ACC112 (cell line): ENCODE data around the gene AKAP6.
A peak's percentile ranks its signal among the peaks of the same experiment; 100 is the strongest.
"Not testable (repeated sequence)": the region's sequence is repeated elsewhere in the genome, so short reads cannot be mapped to it uniquely, and the experiment has no call there.

Experiments
- H2AFZ ChIP-seq: fragments of 200-600 bp; sonication (generic); one replicate; pipeline ENCODE4 v1.6.0; 2017; ENCODE audit warnings: antibody characterized with exemption, low read length; ENCODE audit not compliant: unreplicated experiment
- H3K27ac ChIP-seq: fragments of 200-600 bp; sonication (generic); 2 replicates; pipeline ENCODE4 v1.5.1; 2014; ENCODE audit warnings: low read depth, mild to moderate bottlenecking, antibody characterized with exemption, low read length, moderate library complexity
- H3K27me3 ChIP-seq: fragments of 200-600 bp; sonication (generic); 2 replicates; pipeline ENCODE4 v1.6.1; 2014; ENCODE audit warnings: mild to moderate bottlenecking, antibody characterized with exemption, low read length, moderate library complexity, mixed read lengths; ENCODE audit not compliant: insufficient read depth
- H3K36me3 ChIP-seq: fragments of 200-600 bp; sonication (generic); 2 replicates; pipeline ENCODE4 v1.6.1; 2016; ENCODE audit warnings: mild to moderate bottlenecking, antibody characterized with exemption, low read length, moderate library complexity, mixed read lengths; ENCODE audit not compliant: insufficient read depth
- H3K4me1 ChIP-seq: fragments of 200-600 bp; sonication (generic); one replicate; pipeline ENCODE4 v1.6.1; 2016; ENCODE audit warnings: low read length, mixed read lengths; ENCODE audit not compliant: insufficient read depth, unreplicated experiment, control insufficient read depth
- H3K4me3 ChIP-seq: fragments of 200-600 bp; sonication (generic); 2 replicates; pipeline ENCODE4 v1.5.1; 2014; ENCODE audit warnings: mild to moderate bottlenecking, low read depth, low read length
- H3K79me2 ChIP-seq: fragments of 200-600 bp; sonication (generic); one replicate; pipeline ENCODE4 v1.6.0; 2016; ENCODE audit warnings: low read length; ENCODE audit not compliant: control insufficient read depth, unreplicated experiment, insufficient read depth

The AKAP6 gene

GRCh38 chr14:32438517-32438916, 109.4 kb downstream of the AKAP6 start:
- H3K79me2 ChIP-seq, result no peaks in the 10 kb centered on the region
- no peaks in the 10 kb centered on the region for H3K36me3 ChIP-seq
- H3K4me3 ChIP-seq, result 0 out of 2 replicates have a peak overlapping the region, but pooled peaks have one; percentile 5
- no peaks in the 10 kb centered on the region for H3K4me1 ChIP-seq
- no peaks in the 10 kb centered on the region for H3K27me3 ChIP-seq
- H3K27ac ChIP-seq, result no peak overlapping the region
- peak overlapping the region; percentile 88 for H2AFZ ChIP-seq

GRCh38 chr14:32443890-32444661, 115.0 kb downstream of the AKAP6 start:
- Histone ChIP-seq H3K27ac (no peak overlapping the region), H3K36me3 (no peaks in the 10 kb centered on the region), H3K79me2 (no peaks in the 10 kb centered on the region), H2AFZ (no peak overlapping the region), H3K4me3 (no peak overlapping the region), H3K4me1 (no peaks in the 10 kb centered on the region), H3K27me3 (no peaks in the 10 kb centered on the region)

GRCh38 chr14:32447371-32447770, 118.3 kb downstream of the AKAP6 start:
- no peaks in the 10 kb centered on the region for H3K27me3 ChIP-seq
- no peak overlapping the region for H3K27ac ChIP-seq
- no peak overlapping the region for H2AFZ ChIP-seq
- H3K4me3 ChIP-seq, result no peak overlapping the region
- no peaks in the 10 kb centered on the region for H3K79me2 ChIP-seq
- no peaks in the 10 kb centered on the region for H3K4me1 ChIP-seq
- no peaks in the 10 kb centered on the region for H3K36me3 ChIP-seq

GRCh38 chr14:32449648-32450047, 120.5 kb downstream of the AKAP6 start:
- Histone ChIP-seq H3K27me3 (no peaks in the 10 kb centered on the region), H3K27ac (no peak overlapping the region), H3K79me2 (no peaks in the 10 kb centered on the region), H2AFZ (no peak overlapping the region), H3K36me3 (no peaks in the 10 kb centered on the region), H3K4me3 (no peak overlapping the region), H3K4me1 (no peaks in the 10 kb centered on the region)

- H3K27me3 ChIP-seq, result no peaks in the 10 kb centered on the region
- no peaks in the 10 kb centered on the region for H3K79me2 ChIP-seq
- no peak overlapping the region for H3K4me3 ChIP-seq
- H3K36me3 ChIP-seq, result no peaks in the 10 kb centered on the region
- H3K4me1 ChIP-seq, result no peaks in the 10 kb centered on the region
- no peak overlapping the region for H3K27ac ChIP-seq
- H2AFZ ChIP-seq, result no peak overlapping the region
Measured at GRCh38 chr14:32450919-32451675, 122.0 kb downstream of the AKAP6 start.

- no peaks in the 10 kb centered on the region for H3K36me3 ChIP-seq
- peaks cover 17% of the 10 kb centered on the region for H3K4me1 ChIP-seq
- no peak overlapping the region for H3K27ac ChIP-seq
- H3K79me2 ChIP-seq, result no peaks in the 10 kb centered on the region
- H2AFZ ChIP-seq, result no peak overlapping the region
- H3K4me3 ChIP-seq, result no peak overlapping the region
- no peaks in the 10 kb centered on the region for H3K27me3 ChIP-seq
Measured at GRCh38 chr14:32453857-32454810, 125.0 kb downstream of the AKAP6 start.

GRCh38 chr14:32457213-32457920, 128.3 kb downstream of the AKAP6 start:
- no peak overlapping the region for H3K4me3 ChIP-seq
- no peaks in the 10 kb centered on the region for H3K27me3 ChIP-seq
- peak overlapping the region; percentile 23 for H2AFZ ChIP-seq
- peak overlapping the region; percentile 18; the same call in 1 of the 2 replicates for H3K27ac ChIP-seq
- no peaks in the 10 kb centered on the region for H3K36me3 ChIP-seq
- no peaks in the 10 kb centered on the region for H3K79me2 ChIP-seq
- H3K4me1 ChIP-seq, result peaks cover 18% of the 10 kb centered on the region

- Histone ChIP-seq H3K27ac (no peak overlapping the region), H2AFZ (peak overlapping the region; percentile 22), H3K36me3 (no peaks in the 10 kb centered on the region)
Measured at GRCh38 chr14:32458720-32459119, 129.6 kb downstream of the AKAP6 start.

GRCh38 chr14:32460267-32460666, 131.2 kb downstream of the AKAP6 start:
- Histone ChIP-seq H3K4me3 (no peak overlapping the region), H2AFZ (no peak overlapping the region), H3K4me1 (peaks cover 18% of the 10 kb centered on the region), H3K36me3 (no peaks in the 10 kb centered on the region), H3K79me2 (no peaks in the 10 kb centered on the region), H3K27ac (no peak overlapping the region), H3K27me3 (no peaks in the 10 kb centered on the region)

More at GRCh38 chr14:32458720-32459119, 129.6 kb downstream of the AKAP6 start:
- Histone ChIP-seq H3K4me1 (peaks cover 18% of the 10 kb centered on the region), H3K4me3 (no peak overlapping the region), H3K79me2 (no peaks in the 10 kb centered on the region), H3K27me3 (no peaks in the 10 kb centered on the region)

- not testable (repeated sequence) for H3K79me2 ChIP-seq, H2AFZ ChIP-seq, H3K27ac ChIP-seq, H3K27me3 ChIP-seq, H3K4me3 ChIP-seq, H3K36me3 ChIP-seq
- H3K4me1 ChIP-seq, result peaks cover 16% of the 10 kb centered on the region
Measured at GRCh38 chr14:32462553-32462952, 133.5 kb downstream of the AKAP6 start.
